ENCODE data around the gene FASTK. TPM values are rescaled to one million over a fixed set of nuclear protein-coding genes. Genes with fewer than 3 reads are reported as not detected.

The FASTK gene
- total RNA-seq, 1 experiment from 2014 or later = 95.0 TPM

- no peak for ATAC-seq
- Histone ChIP-seq H3K4me1 (ENCODE audit: control insufficient read depth, insufficient read depth, low read length) (peaks cover 14% of the 10 kb centered on the region), H3K27ac (ENCODE audit: low read length) (no peak overlapping the region; the same call in 1 of the 2 replicates), H3K4me3 (ENCODE audit: low read depth in 2 of 2, low read length in 2 of 2) (0 out of 4 replicates have a peak overlapping the region, but pooled peaks of 1 of the 2 experiments have one; percentile 9), H3K27me3 (ENCODE audit: control insufficient read depth, insufficient read depth, low read length) (no peaks in the 10 kb centered on the region), H3K36me3 (ENCODE audit: control insufficient read depth, insufficient read depth, low read length) (no peaks in the 10 kb centered on the region), H3K9me3 (ENCODE audit: control insufficient read depth, insufficient read depth, low read depth, low read length) (no peaks in the 10 kb centered on the region)
- in situ Hi-C loops (cut with HindIII; ENCODE audit: low pct_unique_long_range_greater_than_20kb, low sequenced_read_pairs) (no loop called here), intact Hi-C loops (cut with micrococcal nuclease; ENCODE audit: unreplicated experiment) (no loop called here)
- no TSS peak for BruUV-seq (replicated peaks)
- POLR2A ChIA-PET = interaction anchor here (0.6 kb wide), 1 partner anchor 105 kb away, joined by 4 read pairs; no protein-coding TSS in a partner anchor
- DNase-seq (ENCODE audit: low read depth, low spot score) = no peak
- no peak for TF ChIP-seq SIN3A (IDR thresholded peaks at IDR 0.05; ENCODE audit: borderline replicate concordance, insufficient read depth, low read depth, low read length)
- TF ChIP-seq POLR2AphosphoS5 (IDR thresholded peaks at IDR 0.05; ENCODE audit: low read depth, low read length) = no peak
- no peak for TF ChIP-seq CTCF (IDR thresholded peaks at IDR 0.05)
- TF ChIP-seq TCF7L2 (IDR thresholded peaks at IDR 0.05; ENCODE audit: low read depth, low read length) = no peak
- TF ChIP-seq, protein P1, sequence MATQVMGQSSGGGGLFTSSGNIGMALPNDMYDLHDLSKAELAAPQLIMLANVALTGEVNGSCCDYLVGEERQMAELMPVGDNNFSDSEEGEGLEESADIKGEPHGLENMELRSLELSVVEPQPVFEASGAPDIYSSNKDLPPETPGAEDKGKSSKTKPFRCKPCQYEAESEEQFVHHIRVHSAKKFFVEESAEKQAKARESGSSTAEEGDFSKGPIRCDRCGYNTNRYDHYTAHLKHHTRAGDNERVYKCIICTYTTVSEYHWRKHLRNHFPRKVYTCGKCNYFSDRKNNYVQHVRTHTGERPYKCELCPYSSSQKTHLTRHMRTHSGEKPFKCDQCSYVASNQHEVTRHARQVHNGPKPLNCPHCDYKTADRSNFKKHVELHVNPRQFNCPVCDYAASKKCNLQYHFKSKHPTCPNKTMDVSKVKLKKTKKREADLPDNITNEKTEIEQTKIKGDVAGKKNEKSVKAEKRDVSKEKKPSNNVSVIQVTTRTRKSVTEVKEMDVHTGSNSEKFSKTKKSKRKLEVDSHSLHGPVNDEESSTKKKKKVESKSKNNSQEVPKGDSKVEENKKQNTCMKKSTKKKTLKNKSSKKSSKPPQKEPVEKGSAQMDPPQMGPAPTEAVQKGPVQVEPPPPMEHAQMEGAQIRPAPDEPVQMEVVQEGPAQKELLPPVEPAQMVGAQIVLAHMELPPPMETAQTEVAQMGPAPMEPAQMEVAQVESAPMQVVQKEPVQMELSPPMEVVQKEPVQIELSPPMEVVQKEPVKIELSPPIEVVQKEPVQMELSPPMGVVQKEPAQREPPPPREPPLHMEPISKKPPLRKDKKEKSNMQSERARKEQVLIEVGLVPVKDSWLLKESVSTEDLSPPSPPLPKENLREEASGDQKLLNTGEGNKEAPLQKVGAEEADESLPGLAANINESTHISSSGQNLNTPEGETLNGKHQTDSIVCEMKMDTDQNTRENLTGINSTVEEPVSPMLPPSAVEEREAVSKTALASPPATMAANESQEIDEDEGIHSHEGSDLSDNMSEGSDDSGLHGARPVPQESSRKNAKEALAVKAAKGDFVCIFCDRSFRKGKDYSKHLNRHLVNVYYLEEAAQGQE (IDR thresholded peaks at IDR 0.05; ENCODE audit: insufficient read depth in 1 of 2, low read depth in 2 of 2, low read length in 1 of 2) = no peak
- CTCF ChIA-PET = no interaction called here
Observed at GRCh38 chr7:151115836-151116418, 35.3 kb upstream of the FASTK start.

DNA sequence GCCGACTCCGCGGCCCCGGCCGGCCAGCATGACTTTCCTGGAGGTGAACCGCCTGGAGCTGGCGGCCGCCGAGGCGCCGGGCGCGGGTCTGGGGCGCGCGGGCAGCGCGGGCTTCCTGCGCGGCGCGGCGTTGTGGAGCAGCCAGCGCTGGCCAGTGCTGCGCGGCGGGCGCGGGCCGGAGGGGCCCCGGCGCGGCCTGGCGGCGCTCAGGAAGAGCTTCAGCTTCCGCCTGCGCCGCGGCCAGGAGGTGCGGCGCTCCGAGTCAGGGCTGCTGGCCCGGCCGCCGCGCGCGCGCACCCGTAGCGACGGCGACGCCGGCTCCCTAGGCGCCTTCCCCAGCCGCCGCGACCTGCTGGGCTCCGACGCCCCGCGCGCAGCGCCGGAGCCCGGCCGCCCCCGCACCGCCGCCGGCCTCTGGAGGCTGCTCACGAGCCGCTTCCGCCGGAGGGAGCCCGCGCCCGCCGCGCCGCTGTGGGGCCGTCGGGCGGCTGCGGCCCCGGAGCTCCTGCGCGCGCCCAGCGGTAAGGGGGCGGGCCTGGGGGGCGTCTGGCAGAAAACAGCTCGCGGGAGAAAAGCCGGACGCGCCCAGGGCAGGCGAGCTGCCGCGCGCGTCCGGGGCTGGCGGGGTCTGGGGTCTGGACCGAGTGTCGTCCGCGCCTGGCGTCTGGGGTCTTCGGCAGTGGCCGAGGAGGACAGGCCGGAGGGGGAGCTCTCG, 34.7 kb upstream of the FASTK start:
- ChIA-PET POLR2A (interaction anchor here (0.6 kb wide), 2 partner anchors 106 to 662 kb away, joined by 3 to 4 read pairs; no protein-coding TSS in a partner anchor), CTCF (no interaction called here)
- no peak overlapping the region for H3K27ac ChIP-seq (ENCODE audit: low read length)
- no peaks in the 10 kb centered on the region for H3K36me3 ChIP-seq (ENCODE audit: control insufficient read depth, insufficient read depth, low read length)
- H3K4me1 ChIP-seq (ENCODE audit: control insufficient read depth, insufficient read depth, low read length) = peaks cover 14% of the 10 kb centered on the region
- intact Hi-C loops (cut with micrococcal nuclease; ENCODE audit: unreplicated experiment) (no loop called here), in situ Hi-C loops (cut with HindIII; ENCODE audit: low pct_unique_long_range_greater_than_20kb, low sequenced_read_pairs) (no loop called here)
- H3K4me3 ChIP-seq (ENCODE audit: low read depth in 2 of 2, low read length in 2 of 2) = peak overlapping the region in 1 of 2 experiments; percentile 9; a peak in 1 of 4 replicates
- no peaks in the 10 kb centered on the region for H3K27me3 ChIP-seq (ENCODE audit: control insufficient read depth, insufficient read depth, low read length)
- DNase-seq (ENCODE audit: low read depth, low spot score) = no peak
- TF ChIP-seq CTCF (IDR thresholded peaks at IDR 0.05) (no peak), TCF7L2 (IDR thresholded peaks at IDR 0.05; ENCODE audit: low read depth, low read length) (no peak), POLR2AphosphoS5 (IDR thresholded peaks at IDR 0.05; ENCODE audit: low read depth, low read length) (no peak), SIN3A (IDR thresholded peaks at IDR 0.05; ENCODE audit: borderline replicate concordance, insufficient read depth, low read depth, low read length) (no peak)
- TF ChIP-seq, protein P1 (IDR thresholded peaks at IDR 0.05; ENCODE audit: insufficient read depth in 1 of 2, low read depth in 2 of 2, low read length in 1 of 2) = no peak
- no peaks in the 10 kb centered on the region for H3K9me3 ChIP-seq (ENCODE audit: control insufficient read depth, insufficient read depth, low read depth, low read length)
- BruUV-seq (replicated peaks) = no TSS peak
- peak; percentile 45 for ATAC-seq
